HG03460 (cell line): ENCODE data around the gene NOX4.
"Not testable (repeated sequence)": the region's sequence is repeated elsewhere in the genome, so short reads cannot be mapped to it uniquely, and the experiment has no call there.

ENCODE experiments used
- ATAC-seq: cut with Tn5 transposase; IDR thresholded peaks from one replicate; pipeline ENCODE4 v1.9.1; 2021; ENCODE audit not compliant: unreplicated experiment

NOX4 gene

DNA sequence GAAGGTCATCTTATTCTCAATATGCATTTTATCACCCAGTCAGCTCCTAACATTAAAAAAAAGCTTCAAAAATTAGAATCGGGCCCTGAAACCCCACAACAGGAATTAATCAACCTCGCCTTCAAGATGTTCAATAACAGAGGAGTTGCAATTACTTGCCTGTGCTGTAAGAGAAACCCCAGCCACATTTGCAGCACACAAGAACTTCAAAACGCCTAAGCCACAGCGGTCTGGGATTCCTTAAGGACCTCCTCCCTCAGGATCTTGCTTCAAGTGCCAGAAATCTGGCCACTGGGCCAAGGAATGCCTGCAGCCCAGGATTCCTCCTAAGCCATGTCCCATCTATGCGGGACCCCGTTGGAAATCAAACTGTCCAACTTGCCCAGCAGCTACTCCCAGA lies 108.2 kb downstream of the NOX4 start:
- ATAC-seq = not testable (repeated sequence)

DNA sequence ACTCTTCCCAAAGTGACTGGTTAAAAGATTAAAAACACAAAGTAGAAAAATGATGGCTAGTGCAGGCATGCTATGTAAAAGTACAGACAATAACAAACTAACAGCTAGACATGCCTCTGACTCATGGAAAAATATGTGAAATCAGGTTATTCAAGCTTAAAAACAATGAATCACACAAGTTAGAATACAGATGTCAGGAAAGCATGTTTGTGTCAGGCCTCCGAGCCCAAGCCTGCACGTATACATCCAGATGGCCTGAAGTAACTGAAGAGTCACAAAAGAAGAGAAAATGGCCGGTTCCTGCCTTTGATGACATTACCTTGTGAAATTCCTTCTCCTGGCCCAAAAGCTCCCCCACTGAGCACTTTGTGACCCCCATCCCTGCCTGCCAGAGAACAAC lies 110.1 kb downstream of the NOX4 start:
- no peak for ATAC-seq

DNA sequence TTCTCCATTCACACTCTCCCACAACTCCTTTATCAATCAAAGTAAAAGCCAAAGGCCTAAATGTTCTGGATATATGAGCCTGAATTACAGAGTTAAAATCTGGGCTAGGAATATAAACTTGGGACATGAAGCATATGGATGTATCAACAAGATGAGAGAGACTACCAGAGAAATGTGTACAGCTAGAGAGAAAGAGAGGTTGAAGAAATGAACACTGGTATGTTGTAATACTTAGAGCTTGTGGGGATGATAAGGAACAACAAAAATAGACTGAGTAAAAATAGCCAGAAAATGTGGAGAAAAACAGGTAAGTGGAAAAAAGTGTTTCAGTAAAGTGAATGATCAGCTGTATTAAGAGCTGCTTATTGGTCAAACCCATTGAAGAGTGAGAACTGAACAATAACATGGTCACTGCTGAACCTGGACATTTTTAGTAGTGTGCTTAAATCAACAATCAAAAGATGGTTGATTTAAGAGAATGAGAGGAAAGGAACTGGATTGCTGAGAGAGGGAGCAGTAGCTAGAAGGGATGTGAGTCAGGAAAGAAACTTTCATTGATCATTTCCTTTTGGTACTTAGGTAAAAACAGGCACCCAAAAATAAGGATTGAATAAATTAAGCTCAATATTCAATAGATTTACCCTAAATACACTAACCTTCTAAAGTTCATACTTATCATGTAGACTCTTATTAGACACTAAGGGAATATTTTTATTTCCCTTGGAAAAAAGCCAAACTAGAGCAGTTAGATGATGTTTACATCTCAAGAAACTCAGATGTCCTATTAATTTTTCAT lies 111.0 kb downstream of the NOX4 start:
- not testable (repeated sequence) for ATAC-seq

DNA sequence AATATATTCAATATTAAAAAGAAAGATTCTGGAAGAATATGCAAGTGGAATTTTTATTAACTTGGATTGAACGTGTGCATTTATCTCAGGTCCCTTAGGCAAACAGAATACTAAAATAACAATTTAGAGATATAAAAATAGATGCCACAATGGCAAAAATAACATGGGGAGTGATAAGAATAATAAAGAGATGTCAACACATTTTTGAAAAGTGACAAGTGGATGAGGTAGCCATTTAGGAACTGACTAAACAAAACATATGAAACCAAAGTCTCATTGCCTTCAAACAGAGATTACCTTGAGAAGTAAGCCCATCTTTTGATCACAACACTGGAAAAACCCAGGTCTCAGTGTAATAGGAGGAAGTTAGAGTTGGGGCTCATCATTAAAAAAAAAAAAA lies 112.2 kb downstream of the NOX4 start:
- not testable (repeated sequence) for ATAC-seq

DNA sequence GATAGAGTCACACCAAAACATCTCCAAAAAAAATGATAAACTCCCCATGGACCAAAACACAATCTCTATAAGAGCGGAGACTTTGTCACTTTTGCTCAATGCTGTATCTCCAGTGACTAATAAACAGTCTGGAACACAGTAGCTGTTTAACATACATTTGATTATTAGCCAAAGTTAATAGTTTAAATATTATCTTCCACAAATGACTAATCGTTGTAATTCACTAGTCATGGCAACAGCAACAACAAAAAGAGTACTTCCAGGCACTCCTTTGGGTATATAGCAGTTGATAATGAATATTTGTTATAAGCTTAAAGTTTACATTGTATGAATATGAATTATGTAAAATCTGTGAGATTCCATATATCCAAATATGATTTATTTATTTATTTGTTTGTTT lies 121.8 kb downstream of the NOX4 start:
- ATAC-seq = not testable (repeated sequence)

DNA sequence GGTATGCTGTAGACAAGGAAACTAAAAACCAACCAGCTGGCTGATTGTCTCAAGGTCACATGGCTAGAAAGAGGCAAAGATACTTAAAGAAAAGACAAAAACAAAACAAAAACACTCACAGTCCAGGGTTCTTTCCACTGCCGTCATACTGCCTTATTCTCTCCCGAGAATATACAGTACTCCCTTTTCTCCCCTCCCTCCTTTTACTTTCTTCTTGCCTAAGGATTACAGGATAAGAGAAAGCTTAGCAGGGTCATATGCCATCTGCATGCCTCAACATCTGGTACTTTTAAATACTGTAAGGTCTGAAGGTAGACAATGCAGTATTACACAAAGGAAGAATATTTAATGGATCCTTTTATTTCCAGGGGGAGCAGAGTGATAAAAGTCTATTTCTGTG lies 126.3 kb downstream of the NOX4 start:
- not testable (repeated sequence) for ATAC-seq

DNA sequence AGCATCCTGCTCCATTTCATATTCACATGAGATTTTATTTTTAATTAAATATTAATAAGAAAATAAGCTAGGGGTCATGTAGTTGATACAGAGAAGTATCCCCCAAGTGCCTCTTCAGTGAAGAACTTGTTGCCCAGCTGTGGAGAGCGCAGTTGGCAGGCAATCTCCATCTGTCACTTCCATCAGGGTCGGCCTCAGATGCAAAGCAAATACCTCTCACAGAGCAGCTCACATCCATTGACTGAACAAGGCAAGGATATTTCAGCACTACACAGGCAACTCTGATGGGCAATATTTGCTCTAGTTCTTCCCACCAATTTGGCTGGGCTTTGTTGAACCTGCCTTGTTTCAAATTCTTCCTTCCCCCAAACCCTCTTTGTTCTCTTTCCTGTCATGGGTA lies 129.4 kb downstream of the NOX4 start:
- no peak for ATAC-seq

DNA sequence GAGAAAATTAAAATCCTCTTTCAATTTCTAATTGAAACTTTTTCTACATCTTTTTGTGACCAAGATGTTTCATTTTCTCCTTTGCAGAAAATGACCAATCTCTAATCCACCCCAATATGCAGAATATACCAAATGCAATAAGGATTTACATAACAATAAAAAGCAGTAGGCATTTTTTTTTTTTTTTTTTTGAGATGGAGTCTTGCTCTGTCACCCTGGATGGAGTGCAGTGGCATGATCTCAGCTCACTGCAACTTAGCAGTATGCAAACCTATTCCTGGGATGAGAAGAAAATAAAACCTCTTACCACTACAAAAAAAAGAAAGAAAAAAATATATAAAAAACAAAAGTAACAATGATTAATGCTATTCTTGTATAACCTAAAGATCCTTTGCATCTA lies 132.0 kb downstream of the NOX4 start:
- ATAC-seq = not testable (repeated sequence)

DNA sequence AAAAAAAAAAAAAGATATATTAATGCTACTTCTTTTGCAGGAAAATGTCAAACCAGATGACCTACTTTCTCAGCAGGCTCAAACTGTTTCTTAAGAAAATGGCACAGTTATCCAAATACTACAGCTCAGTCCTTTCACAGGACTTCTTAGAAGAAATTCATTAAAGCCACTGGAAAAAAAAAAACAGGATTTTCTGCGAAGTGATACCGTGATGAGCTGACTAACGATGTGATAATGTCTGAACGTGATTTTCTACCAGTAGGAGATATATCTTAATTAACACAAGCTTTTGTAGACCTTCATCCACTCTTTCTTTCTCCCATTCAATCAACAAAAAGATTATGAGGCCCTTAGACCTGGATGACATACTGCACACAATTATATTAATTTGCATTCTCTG lies 132.4 kb downstream of the NOX4 start:
- no peak for ATAC-seq

DNA sequence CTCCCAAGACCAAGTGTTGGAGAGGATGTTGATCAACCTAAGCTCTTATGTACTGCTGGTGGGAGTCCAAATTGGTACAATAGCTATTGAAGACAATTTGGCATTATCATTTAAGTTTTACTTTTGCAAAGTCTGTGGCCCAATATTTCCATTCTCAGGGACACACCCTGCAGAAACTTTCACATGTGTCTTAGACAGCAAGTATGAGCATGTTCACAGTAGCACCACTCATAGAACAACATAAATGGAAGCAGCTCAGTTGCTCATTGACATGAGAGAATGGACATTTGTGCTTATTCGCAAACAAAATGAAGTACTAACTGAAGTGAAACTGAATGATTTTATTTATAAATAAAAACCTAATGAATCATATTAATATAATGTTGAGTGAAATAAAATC lies 135.5 kb downstream of the NOX4 start:
- ATAC-seq = no peak

DNA sequence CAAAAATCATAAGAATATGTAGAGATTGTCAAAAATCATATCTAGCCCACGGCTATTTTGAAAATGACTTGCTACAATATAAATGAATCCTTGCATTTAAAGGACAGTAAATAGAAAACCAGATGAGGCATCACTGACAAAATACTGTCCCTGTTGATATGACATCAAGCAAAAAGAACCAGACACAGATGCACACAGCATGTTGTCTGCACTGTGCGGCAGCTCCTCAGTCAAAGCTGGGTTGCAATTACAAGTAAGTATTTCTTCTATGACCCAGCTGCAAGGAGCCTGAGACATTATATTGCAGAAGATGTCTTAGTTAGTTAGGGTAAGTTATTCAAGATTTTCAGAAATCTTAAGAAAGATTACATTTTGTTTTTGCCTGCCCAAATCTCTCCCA lies 136.7 kb downstream of the NOX4 start:
- ATAC-seq = not testable (repeated sequence)

DNA sequence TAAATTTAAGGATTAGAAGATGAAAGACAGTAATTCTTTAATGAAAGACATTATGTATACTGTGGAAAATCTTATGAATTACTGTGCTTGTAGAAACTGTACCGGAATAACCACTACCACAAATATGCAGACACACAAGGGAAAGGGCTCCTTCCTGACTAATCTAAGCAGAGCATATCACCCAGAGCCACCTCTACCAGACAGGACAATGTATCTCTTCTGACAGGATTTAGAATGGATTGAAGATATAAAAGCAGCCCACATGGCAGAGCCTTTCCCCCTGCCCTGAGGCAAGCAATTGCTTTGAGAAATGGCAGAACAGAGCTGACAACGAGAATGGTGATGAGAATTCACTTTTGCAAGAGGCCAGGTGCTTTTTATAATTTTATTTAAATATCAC lies 144.1 kb downstream of the NOX4 start:
- ATAC-seq = no peak

DNA sequence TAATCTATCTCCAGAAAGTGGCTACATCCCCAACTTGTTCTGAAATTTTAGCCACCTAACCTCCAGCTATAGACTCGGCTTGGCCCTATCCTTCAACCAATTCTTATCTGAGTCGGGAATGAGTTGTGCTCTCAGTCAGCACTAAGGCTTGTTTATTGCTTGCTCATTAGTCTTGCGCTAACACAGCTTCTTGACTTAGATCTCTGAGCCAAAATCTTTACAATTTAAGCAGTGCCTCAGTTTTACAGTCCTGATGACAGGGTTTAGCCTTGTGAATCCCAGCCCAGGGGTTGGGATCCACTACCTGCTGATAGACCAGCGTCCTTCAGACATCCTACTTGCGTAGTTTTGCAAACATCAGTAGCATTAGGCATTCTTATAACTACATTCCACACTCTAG lies 144.6 kb downstream of the NOX4 start:
- ATAC-seq = no peak

DNA sequence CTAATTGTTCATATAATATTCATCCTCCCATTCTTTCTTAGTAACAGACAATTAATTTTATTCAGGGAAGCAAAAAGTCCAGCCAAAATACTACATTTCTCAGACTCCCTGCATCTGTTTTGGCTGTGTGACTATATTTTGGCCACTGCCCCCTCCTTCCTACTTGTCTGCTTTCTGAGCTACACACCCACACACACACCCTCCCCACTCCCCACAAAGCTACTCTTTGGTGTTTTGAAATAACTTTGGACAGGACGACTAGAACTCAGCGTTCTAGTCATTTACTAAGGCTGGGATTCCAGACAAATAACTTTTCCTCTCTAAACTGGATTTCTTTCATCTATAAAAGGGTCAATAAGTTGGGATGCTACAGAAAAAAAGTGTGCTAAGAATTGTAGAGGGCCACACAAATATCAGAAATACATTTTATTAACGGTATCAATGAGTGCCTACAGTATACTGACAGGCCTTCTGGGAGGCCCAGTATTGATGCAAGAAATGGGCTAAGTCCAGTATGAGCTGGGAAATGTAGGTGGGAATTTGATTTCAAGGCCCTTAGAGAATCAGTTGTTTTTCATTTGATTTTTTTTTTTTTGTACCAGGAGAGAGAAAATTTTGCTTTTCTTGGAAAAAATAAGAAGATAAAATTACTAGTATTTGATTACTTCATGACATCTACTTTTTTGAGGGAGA lies 148.1 kb downstream of the NOX4 start:
- ATAC-seq = not testable (repeated sequence)

DNA sequence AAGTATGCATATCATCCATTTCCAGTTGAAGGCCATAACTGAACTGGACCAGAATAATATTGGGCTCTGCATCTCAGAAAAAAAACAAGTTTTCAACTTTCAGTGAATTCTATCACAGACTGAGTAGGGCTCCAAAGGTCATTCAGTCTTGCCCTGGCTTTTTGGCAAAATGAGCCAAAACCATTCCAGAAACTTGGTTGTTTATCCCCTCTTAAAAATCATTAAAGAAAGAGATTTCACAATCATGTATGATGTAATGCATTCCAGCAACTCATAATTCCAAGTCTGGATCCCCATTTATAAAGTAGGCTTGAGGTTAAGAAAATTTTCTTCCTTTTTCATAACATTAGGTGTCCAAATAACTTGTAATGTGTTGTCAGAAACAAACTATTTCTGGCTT lies 150.7 kb downstream of the NOX4 start:
- not testable (repeated sequence) for ATAC-seq

DNA sequence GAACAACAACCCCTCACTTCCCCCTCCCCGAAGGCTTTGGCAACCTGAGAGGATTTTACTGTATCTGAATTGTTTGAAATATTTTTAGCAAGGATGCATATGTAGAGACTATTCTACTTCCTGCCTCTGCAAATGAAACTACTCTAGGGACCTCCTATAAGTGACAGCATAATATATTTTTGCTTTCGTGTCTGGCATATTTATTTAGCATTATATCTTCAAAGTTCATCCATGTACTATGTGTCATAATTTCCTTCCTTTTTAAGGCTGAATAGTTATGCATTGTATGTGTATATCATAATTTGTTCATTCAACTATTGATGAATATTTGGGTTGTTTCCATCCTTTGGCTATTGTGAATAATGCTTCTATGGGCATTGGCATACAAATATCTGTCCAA lies 153.1 kb downstream of the NOX4 start:
- ATAC-seq = not testable (repeated sequence)

DNA sequence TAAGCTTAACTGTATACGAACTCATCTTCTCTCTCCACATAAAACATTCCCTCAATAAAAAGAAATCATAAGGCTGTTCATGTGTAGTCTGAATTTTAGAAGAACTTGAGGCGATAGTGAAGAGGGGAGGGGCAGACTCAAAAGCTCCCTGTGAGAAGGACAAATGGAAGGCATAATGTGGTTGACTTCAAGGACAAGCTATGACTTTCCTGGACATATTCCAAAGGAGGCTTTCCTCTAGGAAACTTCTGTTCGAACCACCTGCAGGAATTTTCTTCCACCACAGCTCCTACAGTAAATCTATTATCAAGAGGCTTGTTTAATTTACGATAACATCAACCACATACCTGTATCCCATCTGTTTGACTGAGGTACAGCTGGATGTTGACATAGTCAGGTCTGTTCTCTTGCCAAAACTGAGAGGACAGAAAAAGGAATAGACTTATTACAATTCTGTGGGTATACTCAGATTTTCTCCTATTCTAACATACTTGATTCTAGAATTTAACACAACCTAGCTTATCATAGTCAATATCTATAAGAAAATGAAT lies 154.0 kb downstream of the NOX4 start:
- ATAC-seq = not testable (repeated sequence)

DNA sequence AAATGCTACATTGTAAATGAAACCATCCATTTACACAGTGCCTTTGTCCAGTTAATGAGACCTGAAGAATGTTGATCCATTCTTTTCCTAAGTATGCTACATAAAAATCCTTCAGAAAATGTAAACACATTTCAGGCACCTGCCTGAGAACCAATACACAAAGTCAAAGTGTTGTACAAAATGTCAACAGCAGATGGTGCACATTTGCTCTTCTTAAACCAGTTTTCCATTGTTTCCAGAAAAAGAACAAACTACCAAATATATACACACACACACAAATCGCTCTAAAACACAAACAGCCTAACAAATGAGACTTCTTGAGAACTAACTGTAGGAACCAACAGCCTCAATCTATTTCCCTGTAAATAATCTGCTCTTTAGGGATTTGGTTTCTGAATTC lies 157.5 kb downstream of the NOX4 start:
- ATAC-seq = not testable (repeated sequence)

DNA sequence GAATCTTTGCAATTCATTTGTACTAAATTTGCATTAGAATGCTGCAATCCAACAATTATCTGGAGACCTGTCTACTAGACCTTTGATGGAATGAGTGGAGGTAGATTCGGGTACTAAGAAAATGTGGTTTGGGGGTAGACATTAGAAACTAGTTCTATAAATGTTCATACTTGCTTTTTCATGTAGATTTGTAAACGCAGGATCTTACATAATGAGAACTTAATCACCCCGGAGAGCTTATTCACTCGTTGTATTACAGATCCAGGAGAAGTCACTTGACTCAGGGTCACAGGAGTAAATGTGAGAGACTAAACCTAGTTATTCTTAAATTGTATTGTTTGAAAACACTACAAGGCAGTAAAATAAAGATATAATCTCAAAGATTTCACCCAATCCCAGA lies 159.2 kb downstream of the NOX4 start:
- not testable (repeated sequence) for ATAC-seq

DNA sequence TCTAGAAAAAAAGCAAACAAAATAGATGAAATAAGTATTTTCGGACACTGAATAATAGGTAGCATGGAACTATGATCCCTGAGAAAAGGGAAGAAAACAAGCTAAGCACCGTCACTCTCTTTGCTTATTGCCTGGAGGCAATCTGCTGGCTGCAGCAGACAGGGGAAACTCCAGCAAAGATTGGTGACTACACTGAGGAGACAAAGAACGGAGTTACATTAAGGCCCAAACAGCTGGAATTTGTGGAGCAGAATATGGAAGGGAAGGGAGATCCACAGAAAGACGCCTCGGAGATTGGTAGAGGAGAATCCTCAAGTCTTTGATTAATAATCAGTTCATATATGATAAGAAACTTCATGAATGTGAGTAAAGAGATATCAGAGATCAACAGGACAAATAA lies 163.3 kb downstream of the NOX4 start:
- no peak for ATAC-seq

DNA sequence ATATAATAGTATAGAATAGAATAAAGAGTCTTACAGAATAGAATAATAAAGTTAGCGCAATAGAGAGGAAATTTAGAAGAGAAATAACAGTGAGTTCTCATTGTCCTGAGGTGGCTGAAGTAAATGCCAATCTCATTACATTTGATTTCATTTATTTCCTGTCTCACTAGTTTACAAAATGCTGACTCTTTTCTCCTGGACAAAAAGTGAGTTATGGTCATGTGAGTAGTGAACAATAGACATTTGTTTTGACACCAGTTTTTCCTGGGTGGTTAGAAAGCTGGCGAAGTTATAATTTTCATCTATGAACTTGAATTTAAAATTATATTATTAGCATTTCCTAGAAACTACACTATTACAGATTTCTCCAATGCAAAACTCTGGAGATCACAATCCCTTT lies 169.8 kb downstream of the NOX4 start:
- no peak for ATAC-seq

DNA sequence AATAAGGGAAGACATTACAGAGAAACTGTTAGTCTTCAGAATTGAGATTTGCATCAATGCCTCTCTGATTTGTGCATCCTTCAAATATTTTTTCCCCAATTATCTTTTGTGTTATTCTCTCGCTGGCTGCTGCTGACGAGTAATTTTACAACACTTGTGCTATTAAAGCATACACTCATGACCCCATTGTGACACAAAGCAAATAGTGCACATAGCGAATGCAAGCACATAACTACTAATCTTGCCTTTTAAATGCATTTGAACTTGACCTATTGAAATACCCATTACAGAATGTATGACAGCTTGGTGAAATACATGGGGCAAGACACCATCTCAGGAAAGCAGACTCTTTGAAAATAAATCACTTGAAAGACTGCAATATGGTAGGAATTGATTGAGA lies 180.6 kb downstream of the NOX4 start:
- not testable (repeated sequence) for ATAC-seq
